HS-5 (cell line): Measurements from ENCODE around the gene CFAP126.
"Not testable (repeated sequence)": the region's sequence is repeated elsewhere in the genome, so short reads cannot be mapped to it uniquely, and the experiment has no call there.

ENCODE experiments used
- DNase-seq: peaks from one replicate; pipeline ENCODE4 v3.0.0-alpha.2; 2012; ENCODE audit warnings: low read depth

Gene CFAP126

GRCh38 chr1:161381707-161382106, 14.0 kb upstream of the CFAP126 start:
- DNase-seq: no peak

- no peak for DNase-seq
Observed at GRCh38 chr1:161379071-161379470, 11.4 kb upstream of the CFAP126 start.

- DNase-seq: no peak
Observed at GRCh38 chr1:161378014-161378413, 10.3 kb upstream of the CFAP126 start.

- no peak for DNase-seq
Observed at GRCh38 chr1:161374373-161374772, 6.7 kb upstream of the CFAP126 start.

- DNase-seq: no peak
Observed at GRCh38 chr1:161373442-161373841, 5.8 kb upstream of the CFAP126 start.

- DNase-seq: no peak
Observed at GRCh38 chr1:161365207-161365606, 2.5 kb downstream of the CFAP126 start.

- DNase-seq: no peak
Observed at GRCh38 chr1:161364332-161364731, 3.3 kb downstream of the CFAP126 start.

- no peak for DNase-seq
Observed at GRCh38 chr1:161359291-161359690, 8.4 kb downstream of the CFAP126 start.

- DNase-seq: no peak
Observed at GRCh38 chr1:161357073-161357472, 10.6 kb downstream of the CFAP126 start.

GRCh38 chr1:161351482-161351881, 16.2 kb downstream of the CFAP126 start:
- DNase-seq: no peak

- no peak for DNase-seq
Observed at GRCh38 chr1:161350671-161351070, 17.0 kb downstream of the CFAP126 start.

- no peak for DNase-seq
Observed at GRCh38 chr1:161342821-161343220, 24.9 kb downstream of the CFAP126 start.

GRCh38 chr1:161342177-161342576, 25.5 kb downstream of the CFAP126 start:
- no peak for DNase-seq

GRCh38 chr1:161335796-161336195, 31.9 kb downstream of the CFAP126 start:
- no peak for DNase-seq

- DNase-seq: no peak
Observed at GRCh38 chr1:161333166-161333565, 34.5 kb downstream of the CFAP126 start.

GRCh38 chr1:161330346-161330745, 37.3 kb downstream of the CFAP126 start:
- DNase-seq: no peak

GRCh38 chr1:161324020-161324419, 43.7 kb downstream of the CFAP126 start:
- no peak for DNase-seq

- DNase-seq: not testable (repeated sequence)
Observed at GRCh38 chr1:161315841-161316674, 51.6 kb downstream of the CFAP126 start.
